Measurements from ENCODE around the gene NTRK3. TPM values are rescaled to one million over a fixed set of nuclear protein-coding genes. Genes with fewer than 3 reads are reported as not detected.

NTRK3 gene
- polyA plus RNA-seq, 1 donor (not counting 4 experiments of a cell fraction or from before 2014, with no cell fraction given): not detected

DNA sequence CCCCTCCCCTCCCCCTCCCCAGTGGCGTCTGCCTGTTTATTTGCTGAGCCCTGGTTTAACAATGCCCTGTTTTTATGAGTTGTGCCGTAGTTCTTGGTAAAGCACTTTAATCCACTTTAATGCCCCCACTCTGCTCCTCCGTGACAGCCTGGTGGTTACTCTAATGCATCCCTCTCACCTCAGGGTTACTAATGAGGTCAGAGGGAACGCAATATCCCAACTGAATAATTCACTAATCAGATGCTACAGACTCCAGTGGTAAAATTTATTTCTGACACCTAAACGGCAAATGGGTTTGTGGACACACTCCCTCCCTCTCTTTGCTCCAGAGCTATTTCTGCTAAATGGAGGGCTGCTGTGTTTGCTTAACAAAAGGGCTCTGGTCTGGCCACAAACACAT lies 26.1 kb upstream of the NTRK3 start:
- H3K27me3 ChIP-seq (ENCODE audit: control insufficient read depth, extremely low read depth, insufficient read depth, low read length): no peaks in the 10 kb centered on the region
- DNase-seq (ENCODE audit: low read depth, low spot score) (no peak), FAIRE-seq (no peak)
- H3K9ac ChIP-seq (ENCODE audit: control insufficient read depth, extremely low read depth, insufficient read depth, low read length): no peak overlapping the region
- no peaks in the 10 kb centered on the region for H3K4me1 ChIP-seq (ENCODE audit: control insufficient read depth, extremely low read depth, insufficient read depth, low read length)
- H3K4me3 ChIP-seq (ENCODE audit: control insufficient read depth in 2 of 3, extremely low read depth in 1 of 3, insufficient read depth in 2 of 3, low read depth in 1 of 3, low read length in 3 of 3): no peak overlapping the region
- no peaks in the 10 kb centered on the region for H3K9me1 ChIP-seq (ENCODE audit: control insufficient read depth, extremely low read depth, insufficient read depth, low read length)
- H3K36me3 ChIP-seq (ENCODE audit: control insufficient read depth in 2 of 2, extremely low read depth in 1 of 2, insufficient read depth in 2 of 2, low read length in 2 of 2): no peaks in the 10 kb centered on the region
- no peaks in the 10 kb centered on the region for H4K20me1 ChIP-seq (ENCODE audit: control insufficient read depth, extremely low read depth, insufficient read depth, low read length)
- H2AFZ ChIP-seq (ENCODE audit: control insufficient read depth, low read length): no peak overlapping the region
- no peak overlapping the region for H3K27ac ChIP-seq (ENCODE audit: control insufficient read depth, insufficient read depth, low read length)
- H3K4me2 ChIP-seq (ENCODE audit: control insufficient read depth, extremely low read depth, insufficient read depth, low read depth, low read length): no peak overlapping the region
- H3K79me2 ChIP-seq (ENCODE audit: control insufficient read depth, insufficient read depth, low read length): no peaks in the 10 kb centered on the region
- H3K9me3 ChIP-seq (ENCODE audit: control insufficient read depth, low read depth, low read length): no peaks in the 10 kb centered on the region
- no peak for TF ChIP-seq EZH2 (IDR thresholded peaks at IDR 0.05; ENCODE audit: low read length)
- no peak for TF ChIP-seq CTCF (optimal IDR thresholded peaks at IDR 0.05 in 1 of 3, IDR thresholded peaks at IDR 0.05 in 1 of 3, conservative IDR thresholded peaks at IDR 0.05 in 1 of 3; ENCODE audit: extremely low read depth in 1 of 3, insufficient read depth in 2 of 3, low read length in 3 of 3)
- dilution Hi-C loops (cut with MboI; ENCODE audit: extremely low pct_ligation_motif_present, low sequenced_read_pairs): no loop called here

- Histone ChIP-seq H3K4me2 (ENCODE audit: control insufficient read depth, extremely low read depth, insufficient read depth, low read depth, low read length) (no peak overlapping the region), H3K4me1 (ENCODE audit: control insufficient read depth, extremely low read depth, insufficient read depth, low read length) (no peaks in the 10 kb centered on the region), H2AFZ (ENCODE audit: control insufficient read depth, low read length) (no peak overlapping the region), H3K79me2 (ENCODE audit: control insufficient read depth, insufficient read depth, low read length) (no peaks in the 10 kb centered on the region), H3K4me3 (ENCODE audit: control insufficient read depth in 2 of 3, extremely low read depth in 1 of 3, insufficient read depth in 2 of 3, low read depth in 1 of 3, low read length in 3 of 3) (no peak overlapping the region), H3K27ac (ENCODE audit: control insufficient read depth, insufficient read depth, low read length) (no peak overlapping the region), H3K36me3 (ENCODE audit: control insufficient read depth in 2 of 2, extremely low read depth in 1 of 2, insufficient read depth in 2 of 2, low read length in 2 of 2) (no peaks in the 10 kb centered on the region), H4K20me1 (ENCODE audit: control insufficient read depth, extremely low read depth, insufficient read depth, low read length) (no peaks in the 10 kb centered on the region), H3K9ac (ENCODE audit: control insufficient read depth, extremely low read depth, insufficient read depth, low read length) (no peak overlapping the region), H3K9me3 (ENCODE audit: control insufficient read depth, low read depth, low read length) (no peaks in the 10 kb centered on the region), H3K9me1 (ENCODE audit: control insufficient read depth, extremely low read depth, insufficient read depth, low read length) (no peaks in the 10 kb centered on the region), H3K27me3 (ENCODE audit: control insufficient read depth, extremely low read depth, insufficient read depth, low read length) (no peaks in the 10 kb centered on the region)
- FAIRE-seq: no peak
- TF ChIP-seq EZH2 (IDR thresholded peaks at IDR 0.05; ENCODE audit: low read length) (no peak), CTCF (optimal IDR thresholded peaks at IDR 0.05 in 1 of 3, IDR thresholded peaks at IDR 0.05 in 1 of 3, conservative IDR thresholded peaks at IDR 0.05 in 1 of 3; ENCODE audit: extremely low read depth in 1 of 3, insufficient read depth in 2 of 3, low read length in 3 of 3) (no peak)
- dilution Hi-C loops (cut with MboI; ENCODE audit: extremely low pct_ligation_motif_present, low sequenced_read_pairs): no loop called here
- DNase-seq (ENCODE audit: low read depth, low spot score): no peak
These were observed 20.4 kb upstream of the NTRK3 start for GRCh38 chr15:88276821-88277410.
